GM21723 (cell line): ENCODE measurements around the gene CTIF.

Experiments
- ATAC-seq: cut with Tn5 transposase; IDR thresholded peaks from one replicate; pipeline ENCODE4 v1.9.1; 2021; ENCODE audit warnings: mild to moderate bottlenecking, moderate library complexity; ENCODE audit not compliant: unreplicated experiment

The CTIF gene

GRCh38 chr18:48809365-48809764 is 270.5 kb downstream of the CTIF start:
- no peak for ATAC-seq

GRCh38 chr18:48810805-48811204 is 272.0 kb downstream of the CTIF start:
- no peak for ATAC-seq

- ATAC-seq = no peak
Measured at GRCh38 chr18:48811401-48811800, 272.6 kb downstream of the CTIF start.

- peak; percentile 46 for ATAC-seq
Measured at GRCh38 chr18:48811977-48812451, 273.2 kb downstream of the CTIF start.

GRCh38 chr18:48813321-48813720 is 274.5 kb downstream of the CTIF start:
- ATAC-seq = no peak

GRCh38 chr18:48813833-48814489 is 275.1 kb downstream of the CTIF start:
- no peak for ATAC-seq

- no peak for ATAC-seq
Measured at GRCh38 chr18:48814490-48815178, 275.8 kb downstream of the CTIF start.

GRCh38 chr18:48815179-48815515 is 276.3 kb downstream of the CTIF start:
- ATAC-seq = no peak

GRCh38 chr18:48815581-48816324 is 276.9 kb downstream of the CTIF start:
- no peak for ATAC-seq

GRCh38 chr18:48816554-48816953 is 277.7 kb downstream of the CTIF start:
- ATAC-seq = no peak

GRCh38 chr18:48817021-48817461 is 278.2 kb downstream of the CTIF start:
- ATAC-seq = no peak

GRCh38 chr18:48818329-48819254 is 279.8 kb downstream of the CTIF start:
- ATAC-seq = no peak

GRCh38 chr18:48819276-48819675 is 280.4 kb downstream of the CTIF start:
- no peak for ATAC-seq

- ATAC-seq = no peak
Measured at GRCh38 chr18:48819781-48820482, 281.1 kb downstream of the CTIF start.

GRCh38 chr18:48820483-48821250 is 281.8 kb downstream of the CTIF start:
- peak; percentile 94 for ATAC-seq

- ATAC-seq = peak; percentile 12
Measured at GRCh38 chr18:48821251-48821590, 282.4 kb downstream of the CTIF start.

GRCh38 chr18:48821845-48822244 is 283.0 kb downstream of the CTIF start:
- ATAC-seq = no peak

GRCh38 chr18:48824231-48824970 is 285.6 kb downstream of the CTIF start:
- no peak for ATAC-seq
